ENCODE results near the gene ISCA2. TPM values are rescaled to one million over a fixed set of nuclear protein-coding genes. Genes with fewer than 3 reads are reported as not detected.

The ISCA2 gene
- total and polyA plus RNA-seq, 2 donors (not counting 1 experiment from before 2014, with no cell fraction given): 14.1 to 28.3 TPM

- CTCF ChIA-PET: no interaction called here
- intact Hi-C loops (cut with micrococcal nuclease): no loop called here
These were observed 7.0 kb downstream of the ISCA2 start for GRCh38 chr14:74500417-74501134.

More at GRCh38 chr14:74500417-74501134, 7.0 kb downstream of the ISCA2 start:
- WGBS (ENCODE audit: insufficient coverage): 94% methylated on average over 10 of the region's 10 CpGs
- Histone ChIP-seq H3K9me3 (ENCODE audit: control extremely low read depth in 1 of 3, control insufficient read depth in 2 of 3, insufficient read depth in 1 of 3, low read length in 2 of 3) (no peaks in the 10 kb centered on the region), H3K79me2 (ENCODE audit: control insufficient read depth, insufficient read depth, low read length) (no peaks in the 10 kb centered on the region), H3K4me3 (ENCODE audit: control extremely low read depth in 1 of 5, extremely low read depth in 1 of 5, insufficient read depth in 1 of 5, low read depth in 2 of 5, low read length in 4 of 5) (no peak overlapping the region), H4K20me1 (ENCODE audit: control insufficient read depth, insufficient read depth, low read length, poor library complexity, severe bottlenecking) (no peaks in the 10 kb centered on the region), H3K4me2 (replicated peaks; ENCODE audit: low read depth, low read length, poor library complexity, severe bottlenecking) (no peak overlapping the region), H3K4me1 (ENCODE audit: control insufficient read depth in 2 of 2, insufficient read depth in 2 of 2, low read length in 2 of 2) (peaks cover 0 to under 1% of the 10 kb centered on the region in 2 donors), H3K27me3 (replicated peaks in 1 of 4; ENCODE audit: control extremely low read depth in 1 of 4, control insufficient read depth in 3 of 4, insufficient read depth in 4 of 4, low read length in 3 of 4) (no peaks in the 10 kb centered on the region), H3K36me3 (replicated peaks in 1 of 2; ENCODE audit: control extremely low read depth in 1 of 2, control insufficient read depth in 1 of 2, extremely low read depth in 1 of 2, insufficient read depth in 2 of 2, low read length in 1 of 2) (no peaks in the 10 kb centered on the region), H2AFZ (ENCODE audit: insufficient read depth, low read depth, low read length, poor library complexity, severe bottlenecking) (no peak overlapping the region), H3K9ac (ENCODE audit: low read length) (no peak overlapping the region), H3K27ac (ENCODE audit: low read length in 2 of 2) (no peak overlapping the region)
- TF ChIP-seq EZH2 (IDR thresholded peaks at IDR 0.05; ENCODE audit: borderline replicate concordance, insufficient read depth, low read depth, low read length, poor library complexity, severe bottlenecking): no peak
- no peak for TF ChIP-seq CTCF (IDR thresholded peaks at IDR 0.05)
- no peak for DNase-seq
- no peak for ATAC-seq (ENCODE audit: low read depth)
- POLR2A ChIA-PET: no interaction called here
- no peaks in the 10 kb centered on the region for H3K27me3 Mint-ChIP-seq
- H3K4me3 Mint-ChIP-seq: no peak overlapping the region
- H3K4me1 Mint-ChIP-seq: peaks cover 2% of the 10 kb centered on the region
- H3K27ac Mint-ChIP-seq: no peak overlapping the region
- H3K9me3 Mint-ChIP-seq (ENCODE audit: insufficient read depth): no peaks in the 10 kb centered on the region
